K562 (cell line): Measurements from ENCODE around the gene CYRIA. TPM values are rescaled to one million over a fixed set of nuclear protein-coding genes. Genes with fewer than 3 reads are reported as not detected.

Source experiments
- BMI1 ChIP-seq: fragments of 150-350 bp; IDR thresholded peaks from 2 replicates; pipeline ENCODE4 v1.6.1; 2014; ENCODE audit warnings: low read length
- C11orf30 ChIP-seq: fragments of 450-650 bp; IDR thresholded peaks from 2 replicates; pipeline ENCODE4 v1.6.1; 2016; ENCODE audit warnings: low read depth, mild to moderate bottlenecking
- ETV1 ChIP-seq: fragments of 450-650 bp; conservative IDR thresholded peaks from 2 replicates; pipeline ENCODE4 v1.6.1; 2016; ENCODE audit warnings: missing genetic modification characterization, control low read depth, low read depth, missing compliant biosample characterization
- EZH2 ChIP-seq: IDR thresholded peaks from 2 replicates; pipeline ENCODE4 v1.6.1; 2012; ENCODE audit warnings: low read depth, mild to moderate bottlenecking, inconsistent platforms, low read length, borderline replicate concordance
- FOSL1 ChIP-seq: fragments of 200-800 bp; sonication (Bioruptor generic); conservative IDR thresholded peaks from 2 replicates; pipeline ENCODE4 v1.6.1; 2016; ENCODE audit warnings: missing genetic modification characterization, missing compliant biosample characterization
- FOXK2 ChIP-seq, 2 experiments: fragments of 450-650 bp; IDR thresholded peaks in 1 of 2; conservative IDR thresholded peaks in 1 of 2; 2 replicates each; pipeline ENCODE4 v1.6.1; 2016; ENCODE audit warnings: low read depth in 2 of 2, mild to moderate bottlenecking in 1 of 2
- HEY1 ChIP-seq: fragments of 250-450 bp; sonication (Bioruptor Pico); IDR thresholded peaks from 2 replicates; pipeline ENCODE4 v1.5.0; 2020; ENCODE audit warnings: mild to moderate bottlenecking, moderate library complexity, borderline replicate concordance
- KDM4B ChIP-seq, 2 experiments: fragments of 450-650 bp in 1 of 2; sonication (generic) in 1 of 2; IDR thresholded peaks; 2 replicates each; pipeline ENCODE4 v1.6.1; 2016 to 2017; ENCODE audit warnings: borderline replicate concordance in 2 of 2, antibody characterized with exemption in 1 of 2, low read depth in 1 of 2, mild to moderate bottlenecking in 1 of 2
- KHSRP ChIP-seq: fragments of 450-650 bp; IDR thresholded peaks from 2 replicates; pipeline ENCODE4 v1.6.1; 2017
- POLR2H ChIP-seq: IDR thresholded peaks from 2 replicates; pipeline ENCODE4 v1.6.1; 2016; ENCODE audit warnings: missing genetic modification characterization, low read depth, mild to moderate bottlenecking, control low read depth, missing compliant biosample characterization, moderate library complexity
- SMAD2 ChIP-seq: fragments of 150-350 bp; IDR thresholded peaks from 2 replicates; pipeline ENCODE4 v1.6.1; 2014; ENCODE audit warnings: low read depth, mild to moderate bottlenecking, low read length
- ZNF561 ChIP-seq: fragments of 450-650 bp; formaldehyde crosslinking; conservative IDR thresholded peaks from 2 replicates; pipeline ENCODE4 v1.4.0; 2020; ENCODE audit warnings: mild to moderate bottlenecking, moderate library complexity
- ZNF583 ChIP-seq: fragments of 250-450 bp; sonication (Bioruptor Pico); IDR thresholded peaks from 2 replicates; pipeline ENCODE4 v1.4.0; 2020
- polyA plus RNA-seq, 8 experiments: library from polyadenylated mRNA; depleted of rRNA in 4 of 8; stranded (reverse) in 5 of 8; unstranded in 3 of 8; fragments of >200 nt; fragmentation: Nextera tagmentation in 2 of 8; fragmentation: Illumina TruSeq in 1 of 8; extraction: Ambion mirVana in 2 of 8; extraction: Trizol in 1 of 8; gene quantifications; 2 replicates each; pipeline versions ENCODE4 v1.2.1 to v1.2.3, GENCODE V29; 2011 to 2014; ENCODE audit warnings: inconsistent platforms in 1 of 8, missing spikeins in 1 of 8
- total RNA-seq, 7 experiments: library from RNA; depleted of rRNA in 6 of 7; stranded (reverse); fragments of >200 nt in 6 of 7; fragmentation: Illumina TruSeq in 2 of 7; extraction: Trizol in 2 of 7; gene quantifications; 2 replicates each; pipeline versions ENCODE4 v1.2.1 to v1.2.3, GENCODE V29; 2011 to 2021; ENCODE audit warnings: low replicate concordance in 1 of 7
- TF ChIP-seq, protein P1 (sequence below), 2 experiments: fragments of 450-650 bp in 1 of 2; sonication (generic) in 1 of 2; formaldehyde crosslinking in 1 of 2; IDR thresholded peaks; 2 replicates each; pipeline versions ENCODE4 v1.7.1 to v1.9.0; 2016 to 2022; ENCODE audit warnings: inconsistent platforms in 1 of 2, mild to moderate bottlenecking in 1 of 2, missing genetic modification reagents in 1 of 2
- TF ChIP-seq, protein P2 (sequence below): fragments of 450-650 bp; formaldehyde crosslinking; IDR thresholded peaks from 2 replicates; pipeline ENCODE4 v1.4.0; 2020; ENCODE audit warnings: mild to moderate bottlenecking
- TF ChIP-seq, protein P3 (sequence below): fragments of 450-650 bp; formaldehyde crosslinking; conservative IDR thresholded peaks from 2 replicates; pipeline ENCODE4 v1.4.0; 2022; ENCODE audit warnings: mild to moderate bottlenecking, missing genetic modification characterization

The CYRIA gene
- total and polyA plus RNA-seq, 9 of the 15 experiments (the other 6 are each of a cell fraction or from before 2014, with no cell fraction given) = 0.84 to 5.6 (median 3.0) TPM

DNA sequence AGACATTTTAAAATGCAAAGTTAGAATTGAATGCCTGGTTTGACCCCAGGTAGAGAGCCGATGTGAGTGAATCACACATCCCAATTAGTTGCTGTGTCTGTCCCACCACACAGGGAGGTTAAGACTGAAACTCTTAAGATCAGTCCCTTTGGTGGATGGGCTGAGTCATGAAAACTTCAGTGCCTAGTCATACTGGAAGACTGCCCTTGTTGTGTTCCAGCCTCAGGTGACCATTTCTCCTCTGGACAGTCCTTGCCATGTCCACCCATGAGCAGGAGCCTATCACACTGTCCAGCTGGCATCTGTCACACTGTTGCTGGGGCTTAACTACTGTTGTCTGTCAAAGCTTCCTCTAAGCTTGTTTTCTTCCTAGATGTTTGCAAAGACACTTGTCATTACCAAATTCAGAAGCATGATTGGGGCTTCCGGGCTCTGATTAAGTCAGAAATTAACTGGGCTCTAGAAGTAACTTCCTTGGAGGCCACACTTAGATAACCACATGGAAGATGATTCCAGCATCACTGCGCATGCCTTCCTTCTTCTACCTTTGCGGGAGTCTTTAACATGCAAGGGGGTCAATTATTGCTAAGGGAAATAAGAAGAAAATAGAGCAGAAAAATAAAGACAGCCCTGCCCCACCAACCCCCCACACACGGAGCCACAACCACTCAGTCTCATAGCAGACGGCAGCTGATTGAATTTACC, 21.3 kb downstream of the CYRIA start (continued):
- TF ChIP-seq, protein P1, sequence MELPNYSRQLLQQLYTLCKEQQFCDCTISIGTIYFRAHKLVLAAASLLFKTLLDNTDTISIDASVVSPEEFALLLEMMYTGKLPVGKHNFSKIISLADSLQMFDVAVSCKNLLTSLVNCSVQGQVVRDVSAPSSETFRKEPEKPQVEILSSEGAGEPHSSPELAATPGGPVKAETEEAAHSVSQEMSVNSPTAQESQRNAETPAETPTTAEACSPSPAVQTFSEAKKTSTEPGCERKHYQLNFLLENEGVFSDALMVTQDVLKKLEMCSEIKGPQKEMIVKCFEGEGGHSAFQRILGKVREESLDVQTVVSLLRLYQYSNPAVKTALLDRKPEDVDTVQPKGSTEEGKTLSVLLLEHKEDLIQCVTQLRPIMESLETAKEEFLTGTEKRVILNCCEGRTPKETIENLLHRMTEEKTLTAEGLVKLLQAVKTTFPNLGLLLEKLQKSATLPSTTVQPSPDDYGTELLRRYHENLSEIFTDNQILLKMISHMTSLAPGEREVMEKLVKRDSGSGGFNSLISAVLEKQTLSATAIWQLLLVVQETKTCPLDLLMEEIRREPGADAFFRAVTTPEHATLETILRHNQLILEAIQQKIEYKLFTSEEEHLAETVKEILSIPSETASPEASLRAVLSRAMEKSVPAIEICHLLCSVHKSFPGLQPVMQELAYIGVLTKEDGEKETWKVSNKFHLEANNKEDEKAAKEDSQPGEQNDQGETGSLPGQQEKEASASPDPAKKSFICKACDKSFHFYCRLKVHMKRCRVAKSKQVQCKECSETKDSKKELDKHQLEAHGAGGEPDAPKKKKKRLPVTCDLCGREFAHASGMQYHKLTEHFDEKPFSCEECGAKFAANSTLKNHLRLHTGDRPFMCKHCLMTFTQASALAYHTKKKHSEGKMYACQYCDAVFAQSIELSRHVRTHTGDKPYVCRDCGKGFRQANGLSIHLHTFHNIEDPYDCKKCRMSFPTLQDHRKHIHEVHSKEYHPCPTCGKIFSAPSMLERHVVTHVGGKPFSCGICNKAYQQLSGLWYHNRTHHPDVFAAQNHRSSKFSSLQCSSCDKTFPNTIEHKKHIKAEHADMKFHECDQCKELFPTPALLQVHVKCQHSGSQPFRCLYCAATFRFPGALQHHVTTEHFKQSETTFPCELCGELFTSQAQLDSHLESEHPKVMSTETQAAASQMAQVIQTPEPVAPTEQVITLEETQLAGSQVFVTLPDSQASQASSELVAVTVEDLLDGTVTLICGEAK (IDR thresholded peaks at IDR 0.05) = no peak
- TF ChIP-seq, protein P1 (CRISPR knock-in tag; IDR thresholded peaks at IDR 0.05) = no peak
- TF ChIP-seq, protein P2, sequence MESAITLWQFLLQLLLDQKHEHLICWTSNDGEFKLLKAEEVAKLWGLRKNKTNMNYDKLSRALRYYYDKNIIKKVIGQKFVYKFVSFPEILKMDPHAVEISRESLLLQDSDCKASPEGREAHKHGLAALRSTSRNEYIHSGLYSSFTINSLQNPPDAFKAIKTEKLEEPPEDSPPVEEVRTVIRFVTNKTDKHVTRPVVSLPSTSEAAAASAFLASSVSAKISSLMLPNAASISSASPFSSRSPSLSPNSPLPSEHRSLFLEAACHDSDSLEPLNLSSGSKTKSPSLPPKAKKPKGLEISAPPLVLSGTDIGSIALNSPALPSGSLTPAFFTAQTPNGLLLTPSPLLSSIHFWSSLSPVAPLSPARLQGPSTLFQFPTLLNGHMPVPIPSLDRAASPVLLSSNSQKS (CRISPR knock-in tag) = no peak
- TF ChIP-seq SMAD2 = no peak
- TF ChIP-seq ZNF583 (CRISPR knock-in tag) = no peak
- TF ChIP-seq ZNF561 (CRISPR knock-in tag) = no peak
- no peak for TF ChIP-seq KDM4B (IDR thresholded peaks at IDR 0.05; ENCODE audit: borderline replicate concordance in 2 of 2, low read depth in 1 of 2)
- TF ChIP-seq POLR2H (tag) = no peak
- TF ChIP-seq HEY1 (CRISPR knock-in tag) = no peak
- TF ChIP-seq EZH2 = no peak
- TF ChIP-seq C11orf30 = peak; percentile 74
- peak; percentile 73 for TF ChIP-seq FOSL1 (tag)
- no peak for TF ChIP-seq ETV1
- TF ChIP-seq FOXK2 (conservative IDR thresholded peaks at IDR 0.05 in 1 of 2, IDR thresholded peaks at IDR 0.05 in 1 of 2; ENCODE audit: low read depth in 2 of 2) = peak; percentile 47 to 56; a peak in 2 of 4 replicates
- TF ChIP-seq, protein P3, sequence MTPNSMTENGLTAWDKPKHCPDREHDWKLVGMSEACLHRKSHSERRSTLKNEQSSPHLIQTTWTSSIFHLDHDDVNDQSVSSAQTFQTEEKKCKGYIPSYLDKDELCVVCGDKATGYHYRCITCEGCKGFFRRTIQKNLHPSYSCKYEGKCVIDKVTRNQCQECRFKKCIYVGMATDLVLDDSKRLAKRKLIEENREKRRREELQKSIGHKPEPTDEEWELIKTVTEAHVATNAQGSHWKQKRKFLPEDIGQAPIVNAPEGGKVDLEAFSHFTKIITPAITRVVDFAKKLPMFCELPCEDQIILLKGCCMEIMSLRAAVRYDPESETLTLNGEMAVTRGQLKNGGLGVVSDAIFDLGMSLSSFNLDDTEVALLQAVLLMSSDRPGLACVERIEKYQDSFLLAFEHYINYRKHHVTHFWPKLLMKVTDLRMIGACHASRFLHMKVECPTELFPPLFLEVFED (CRISPR knock-in tag) = no peak
- no peak for TF ChIP-seq KHSRP
- no peak for TF ChIP-seq BMI1
